CD14-positive monocyte (primary cell): ENCODE results near the gene TFDP2. TPM values are rescaled to one million over a fixed set of nuclear protein-coding genes. Genes with fewer than 3 reads are reported as not detected.

Source experiments
- DNase-seq, 3 donors: peaks; one replicate each; pipeline ENCODE4 v3.0.0-alpha.2; 2011 to 2022
- H2AFZ ChIP-seq: 2 replicates; pipeline ENCODE4 v1.6.0; 2012; ENCODE audit warnings: mild to moderate bottlenecking, low read depth, low read length, inconsistent platforms; ENCODE audit not compliant: insufficient read depth, poor library complexity, severe bottlenecking
- H3K27ac ChIP-seq, 2 donors: 1 replicate in 1 of 2; 2 replicates in 1 of 2; pipeline ENCODE4 v1.5.1; 2012 to 2013; ENCODE audit warnings: low read length in 2 of 2, control low read depth in 1 of 2, inconsistent platforms in 1 of 2, low read depth in 1 of 2, mild to moderate bottlenecking in 1 of 2
- H3K27me3 ChIP-seq, 2 donors: one replicate each; pipeline versions ENCODE4 v1.6.0 to v1.6.1; 2011 to 2013; ENCODE audit warnings: low read length in 2 of 2; ENCODE audit not compliant: control insufficient read depth in 2 of 2, insufficient read depth in 2 of 2
- H3K36me3 ChIP-seq, 2 donors: replicated peaks in 1 of 2; 1 replicate in 1 of 2; 2 replicates in 1 of 2; pipeline versions ENCODE4 v1.5.1 to v1.6.1; 2012 to 2013; ENCODE audit warnings: low read length in 2 of 2, control low read depth in 1 of 2, inconsistent platforms in 1 of 2, mild to moderate bottlenecking in 1 of 2; ENCODE audit not compliant: insufficient read depth in 2 of 2, control insufficient read depth in 1 of 2
- H3K4me1 ChIP-seq, 2 donors: 1 replicate in 1 of 2; 2 replicates in 1 of 2; pipeline versions ENCODE4 v1.5.1 to v1.6.1; 2012 to 2013; ENCODE audit warnings: low read length in 2 of 2, control low read depth in 1 of 2, inconsistent platforms in 1 of 2, mild to moderate bottlenecking in 1 of 2, moderate library complexity in 1 of 2; ENCODE audit not compliant: insufficient read depth in 2 of 2, control insufficient read depth in 1 of 2
- H3K4me2 ChIP-seq: replicated peaks from 2 replicates; pipeline ENCODE3; 2012; ENCODE audit warnings: low read length, moderate library complexity, mild to moderate bottlenecking; ENCODE audit not compliant: poor library complexity, severe bottlenecking; ENCODE audit errors: extremely low read depth
- H3K4me3 ChIP-seq, 3 experiments: fragments of 200-600 bp in 1 of 3; sonication (generic) in 1 of 3; replicated peaks in 1 of 3; 1 replicate in 2 of 3; 2 replicates in 1 of 3; pipeline ENCODE4 v1.5.1; 2011 to 2013; ENCODE audit warnings: low read length in 3 of 3, mild to moderate bottlenecking in 3 of 3, control low read depth in 2 of 3, low read depth in 2 of 3, inconsistent platforms in 1 of 3, moderate library complexity in 1 of 3
- H3K79me2 ChIP-seq: 2 replicates; pipeline ENCODE4 v1.6.0; 2012; ENCODE audit warnings: mild to moderate bottlenecking, control low read depth, inconsistent platforms, low read length, moderate library complexity; ENCODE audit not compliant: insufficient read depth
- H3K9ac ChIP-seq: 2 replicates; pipeline ENCODE4 v1.6.0; 2017; ENCODE audit warnings: low read length, mild to moderate bottlenecking; ENCODE audit not compliant: insufficient read depth, poor library complexity, severe bottlenecking
- H3K9me3 ChIP-seq, 2 donors: replicated peaks in 1 of 2; 1 replicate in 1 of 2; 2 replicates in 1 of 2; pipeline versions ENCODE4 v1.5.1 to v1.6.1; 2012 to 2013; ENCODE audit warnings: low read length in 2 of 2, control low read depth in 1 of 2; ENCODE audit not compliant: control insufficient read depth in 1 of 2, insufficient read depth in 1 of 2
- H4K20me1 ChIP-seq: 2 replicates; pipeline ENCODE4 v1.6.0; 2012; ENCODE audit warnings: mild to moderate bottlenecking, low read length, control low read depth, moderate library complexity; ENCODE audit not compliant: insufficient read depth
- H3K27ac Mint-ChIP-seq, 7 donors: one replicate each; pipeline ENCODE4 v1.8.0; 2020; ENCODE audit warnings: mild to moderate bottlenecking in 7 of 7, mixed read lengths in 7 of 7, moderate library complexity in 6 of 7, inconsistent platforms in 2 of 7
- H3K27me3 Mint-ChIP-seq, 3 donors: one replicate each; pipeline ENCODE4 v1.8.0; 2021 to 2022; ENCODE audit warnings: low read depth in 3 of 3, mild to moderate bottlenecking in 3 of 3, mixed read lengths in 3 of 3, moderate library complexity in 3 of 3, inconsistent platforms in 1 of 3
- H3K36me3 Mint-ChIP-seq, 2 donors: one replicate each; pipeline ENCODE4 v1.8.0; 2020; ENCODE audit warnings: mixed read lengths in 2 of 2, inconsistent platforms in 1 of 2, mild to moderate bottlenecking in 1 of 2
- H3K4me1 Mint-ChIP-seq: one replicate; pipeline ENCODE4 v1.8.0; 2020; ENCODE audit warnings: mild to moderate bottlenecking, mixed read lengths
- H3K4me3 Mint-ChIP-seq, 2 donors: one replicate each; pipeline ENCODE4 v1.8.0; 2020; ENCODE audit warnings: mild to moderate bottlenecking in 2 of 2, mixed read lengths in 2 of 2, moderate library complexity in 1 of 2
- H3K9me3 Mint-ChIP-seq, 7 donors: one replicate each; pipeline ENCODE4 v1.8.0; 2020 to 2022; ENCODE audit warnings: mixed read lengths in 7 of 7, mild to moderate bottlenecking in 6 of 7, moderate library complexity in 6 of 7, inconsistent platforms in 2 of 7
- intact Hi-C, 2 donors: fragments of 100-400 bp; cut with micrococcal nuclease; formaldehyde crosslinking; loops; one replicate each; pipeline versions ENCODE4 v1.15.0 to v1.15.1; 2023
- polyA plus RNA-seq, 3 donors: library from polyadenylated mRNA; depleted of rRNA in 1 of 3; unstranded in 2 of 3; stranded (reverse) in 1 of 3; fragments of 300-500 nt in 2 of 3; fragments of >200 nt in 1 of 3; fragmentation: Illumina TruSeq in 2 of 3; gene quantifications; 1 replicate in 2 of 3; 2 replicates in 1 of 3; pipeline ENCODE4 v1.2.3, GENCODE V29; 2012 to 2021
- TF ChIP-seq, protein P1 (sequence below): fragments of 200-600 bp; IDR thresholded peaks from one replicate; pipeline ENCODE4 v1.8.0; 2022; ENCODE audit warnings: antibody characterized with exemption, mild to moderate bottlenecking

Gene TFDP2
- polyA plus RNA-seq, 3 donors: 1.1 to 3.5 (median 1.7) TPM

DNA sequence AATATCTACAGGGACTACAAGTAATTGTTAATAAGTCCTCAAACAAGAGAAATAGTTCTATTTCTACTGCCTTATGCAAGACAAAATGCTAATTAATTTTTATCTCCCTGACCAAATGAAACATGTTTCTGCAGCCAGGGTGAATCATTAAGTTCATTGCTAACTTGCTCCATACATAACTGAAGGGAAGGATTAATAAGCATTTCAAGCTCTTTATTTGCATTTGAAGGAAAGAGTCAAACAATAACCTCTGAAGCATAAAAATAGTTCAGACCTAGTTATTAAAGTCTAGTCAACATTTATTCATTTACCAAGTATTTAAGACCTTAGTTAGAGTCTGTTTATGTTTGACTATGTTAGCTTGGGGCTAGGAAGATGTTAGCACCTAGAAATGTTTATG is 152.9 kb downstream of the TFDP2 start:
- Histone ChIP-seq H2AFZ (no peak overlapping the region), H3K4me1 (no peaks in the 10 kb centered on the region), H3K79me2 (no peaks in the 10 kb centered on the region), H4K20me1 (no peaks in the 10 kb centered on the region), H3K9me3 (no peaks in the 10 kb centered on the region), H3K4me3 (no peak overlapping the region), H3K27ac (no peak overlapping the region), H3K27me3 (no peaks in the 10 kb centered on the region), H3K9ac (no peak overlapping the region), H3K36me3 (no peaks in the 10 kb centered on the region), H3K4me2 (no peak overlapping the region)
- Mint-ChIP-seq H3K36me3 (no peaks in the 10 kb centered on the region), H3K27me3 (no peaks in the 10 kb centered on the region), H3K27ac (no peak overlapping the region), H3K9me3 (no peaks in the 10 kb centered on the region), H3K4me3 (no peak overlapping the region), H3K4me1 (peaks cover 18% of the 10 kb centered on the region)
- intact Hi-C loops: no loop called here
- TF ChIP-seq, protein P1, sequence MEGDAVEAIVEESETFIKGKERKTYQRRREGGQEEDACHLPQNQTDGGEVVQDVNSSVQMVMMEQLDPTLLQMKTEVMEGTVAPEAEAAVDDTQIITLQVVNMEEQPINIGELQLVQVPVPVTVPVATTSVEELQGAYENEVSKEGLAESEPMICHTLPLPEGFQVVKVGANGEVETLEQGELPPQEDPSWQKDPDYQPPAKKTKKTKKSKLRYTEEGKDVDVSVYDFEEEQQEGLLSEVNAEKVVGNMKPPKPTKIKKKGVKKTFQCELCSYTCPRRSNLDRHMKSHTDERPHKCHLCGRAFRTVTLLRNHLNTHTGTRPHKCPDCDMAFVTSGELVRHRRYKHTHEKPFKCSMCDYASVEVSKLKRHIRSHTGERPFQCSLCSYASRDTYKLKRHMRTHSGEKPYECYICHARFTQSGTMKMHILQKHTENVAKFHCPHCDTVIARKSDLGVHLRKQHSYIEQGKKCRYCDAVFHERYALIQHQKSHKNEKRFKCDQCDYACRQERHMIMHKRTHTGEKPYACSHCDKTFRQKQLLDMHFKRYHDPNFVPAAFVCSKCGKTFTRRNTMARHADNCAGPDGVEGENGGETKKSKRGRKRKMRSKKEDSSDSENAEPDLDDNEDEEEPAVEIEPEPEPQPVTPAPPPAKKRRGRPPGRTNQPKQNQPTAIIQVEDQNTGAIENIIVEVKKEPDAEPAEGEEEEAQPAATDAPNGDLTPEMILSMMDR: no peak
- DNase-seq: no peak

DNA sequence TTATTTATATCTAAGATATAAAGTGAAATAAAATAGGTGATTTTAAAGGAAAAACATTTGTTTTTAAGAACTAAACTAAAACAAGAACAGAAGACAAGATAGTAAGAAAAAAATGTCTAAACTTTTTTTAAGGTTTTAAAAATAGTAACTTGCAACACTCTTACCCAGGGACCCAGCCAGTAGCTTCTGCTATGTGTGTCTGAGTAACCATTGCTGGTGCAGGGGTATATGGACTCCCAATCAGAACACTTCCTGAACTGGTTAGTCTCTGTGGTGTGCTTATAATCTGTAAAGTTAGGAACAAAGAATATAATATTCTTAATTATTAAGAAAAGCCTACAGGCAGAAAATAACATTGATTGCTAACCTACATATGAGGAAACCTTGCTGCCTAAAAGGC is 154.5 kb downstream of the TFDP2 start:
- Histone ChIP-seq H3K79me2 (no peaks in the 10 kb centered on the region), H3K27ac (no peak overlapping the region), H2AFZ (no peak overlapping the region), H3K4me2 (no peak overlapping the region), H3K4me3 (no peak overlapping the region), H3K9me3 (no peaks in the 10 kb centered on the region), H3K4me1 (no peaks in the 10 kb centered on the region), H4K20me1 (no peaks in the 10 kb centered on the region), H3K36me3 (no peaks in the 10 kb centered on the region), H3K27me3 (no peaks in the 10 kb centered on the region), H3K9ac (no peak overlapping the region)
- H3K4me3 Mint-ChIP-seq: no peak overlapping the region
- no peak overlapping the region for H3K27ac Mint-ChIP-seq
- H3K4me1 Mint-ChIP-seq: peaks cover 18% of the 10 kb centered on the region
- intact Hi-C loops: no loop called here
- H3K9me3 Mint-ChIP-seq: peaks cover 0 to 1% (median 0%) of the 10 kb centered on the region in 7 donors
- H3K27me3 Mint-ChIP-seq: no peaks in the 10 kb centered on the region
- no peaks in the 10 kb centered on the region for H3K36me3 Mint-ChIP-seq
- DNase-seq: peak in 2 of 3 donors; percentile 3 to 7
- TF ChIP-seq, protein P1: no peak
